IPS DF 4.7 (cell line): ENCODE data around the gene MEF2D.

ENCODE experiments used
- DNase-seq: peaks from one replicate; pipeline ENCODE4 v3.0.0-alpha.2; 2013; ENCODE audit warnings: low spot score; ENCODE audit errors: extremely low read depth

The MEF2D gene

DNA sequence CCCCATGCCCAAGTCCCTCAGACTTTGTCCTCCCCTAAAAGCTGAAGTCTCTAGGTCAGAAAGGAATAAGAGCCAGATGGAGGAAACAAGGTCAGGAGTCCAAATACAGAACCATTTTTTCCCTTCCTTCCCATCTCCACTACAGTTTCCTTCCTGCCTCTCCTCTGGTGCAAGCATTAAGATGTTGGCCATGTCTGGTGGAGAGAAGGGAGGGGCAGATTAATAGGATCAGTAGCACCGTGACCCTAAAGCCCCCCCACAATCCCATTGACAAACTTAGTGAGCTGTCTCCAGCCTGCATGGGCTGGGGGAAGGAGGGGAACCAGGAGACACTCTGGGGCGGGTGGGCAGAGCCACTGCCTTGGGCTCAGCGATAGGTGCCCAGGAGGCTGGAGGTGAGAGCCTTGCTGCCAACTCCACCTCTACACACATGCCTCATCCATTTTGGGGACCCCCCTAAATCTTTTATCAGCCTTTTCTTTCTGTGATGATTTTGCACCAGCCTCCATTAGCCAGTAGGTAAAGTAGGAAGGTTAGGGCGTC, 71.8 kb downstream of the MEF2D start:
- DNase-seq, result no peak

GRCh38 chr1:156427957-156428356, 72.6 kb downstream of the MEF2D start:
- DNase-seq, result no peak

- no peak for DNase-seq
Measured at GRCh38 chr1:156425943-156426342, 74.6 kb downstream of the MEF2D start.

GRCh38 chr1:156424806-156425432, 75.7 kb downstream of the MEF2D start:
- no peak for DNase-seq

DNA sequence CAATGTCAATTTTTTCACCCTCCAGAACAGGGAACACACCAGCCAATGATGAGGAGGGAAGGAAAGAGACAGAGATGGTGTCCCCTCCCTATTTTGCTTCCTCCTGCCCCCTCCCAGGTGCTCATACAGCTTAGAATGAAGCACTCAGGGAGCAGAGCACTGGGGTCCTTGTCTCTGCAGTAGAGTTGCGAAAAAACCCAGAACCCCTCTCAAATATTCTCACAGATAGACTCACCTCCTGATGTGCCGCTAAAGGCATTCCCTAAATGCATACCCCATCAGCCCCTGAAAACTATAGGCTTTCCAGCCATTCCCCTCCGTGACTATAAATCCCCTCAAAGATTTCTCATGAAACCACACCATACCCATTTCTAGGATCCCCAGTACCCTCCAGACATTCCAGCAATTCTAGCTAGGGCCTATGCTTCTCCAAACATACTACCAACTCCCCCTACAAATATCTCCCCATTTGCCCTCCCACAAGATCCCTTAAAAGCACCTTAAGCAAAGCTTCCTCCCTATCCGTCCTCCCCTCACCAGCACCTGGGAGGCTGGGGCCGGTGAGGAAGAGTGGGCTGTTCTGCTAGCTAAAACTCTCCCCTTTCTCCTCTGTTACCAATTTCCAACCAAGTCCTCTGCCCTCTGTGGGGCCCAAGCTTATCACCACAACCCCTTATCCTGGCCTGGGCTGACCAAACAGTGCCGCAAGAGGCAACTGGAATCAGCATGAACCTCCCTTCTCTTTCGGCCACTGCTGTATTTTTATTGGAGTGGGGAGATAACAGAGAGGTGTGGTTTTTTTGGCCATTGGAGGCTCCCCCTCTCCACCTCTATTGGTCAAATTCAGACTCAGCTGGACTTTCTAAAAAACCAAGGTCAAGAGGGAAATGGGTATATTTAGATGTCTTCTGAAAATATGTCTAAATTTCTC, 76.9 kb downstream of the MEF2D start:
- no peak for DNase-seq

DNA sequence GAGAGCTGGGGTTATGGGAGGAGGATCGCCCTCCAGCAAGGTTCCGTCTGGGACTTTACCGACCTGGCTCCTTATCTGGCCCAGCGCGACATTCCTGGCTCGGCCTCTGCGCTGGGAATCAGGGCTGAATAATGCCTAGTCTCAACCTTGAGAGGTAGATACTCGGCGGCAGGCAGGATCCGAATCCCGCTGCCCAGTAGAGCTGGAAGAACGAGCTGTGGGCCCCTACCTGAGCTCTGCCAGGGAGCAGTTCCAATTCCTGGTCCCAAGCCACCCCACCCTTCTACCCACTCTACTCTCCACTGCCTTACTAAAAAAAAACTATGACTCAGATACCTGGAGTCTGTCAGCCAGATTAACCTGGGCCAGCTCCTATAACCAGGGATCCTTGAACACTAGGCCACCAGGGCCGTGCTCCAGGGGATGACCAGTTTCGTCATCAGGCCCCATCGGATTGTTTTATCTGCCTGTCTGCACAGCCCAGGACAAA, 77.9 kb downstream of the MEF2D start:
- DNase-seq, result no peak

GRCh38 chr1:156421939-156422601, 78.5 kb downstream of the MEF2D start:
- DNase-seq, result no peak

- DNase-seq, result no peak
Measured at GRCh38 chr1:156421062-156421938, 79.3 kb downstream of the MEF2D start.

GRCh38 chr1:156420205-156421061, 80.1 kb downstream of the MEF2D start:
- DNase-seq, result no peak

DNA sequence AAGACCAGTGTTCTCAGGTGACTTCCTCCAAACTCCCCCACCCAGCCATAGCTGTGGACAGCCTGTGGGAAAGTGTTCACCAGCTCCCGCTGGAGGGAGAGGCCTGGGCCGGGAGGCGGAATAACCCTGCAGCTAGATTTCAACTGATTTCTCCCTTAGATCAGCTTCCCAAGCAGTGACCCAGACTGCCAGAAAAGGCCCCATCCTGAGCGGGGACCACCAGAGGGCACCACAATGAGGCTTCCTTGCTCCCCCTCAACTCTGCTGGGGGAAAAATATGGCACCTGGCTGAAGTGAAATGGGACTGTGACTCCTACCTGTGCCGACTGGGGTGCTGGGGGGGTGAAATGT, 80.7 kb downstream of the MEF2D start:
- no peak for DNase-seq

GRCh38 chr1:156418416-156419070, 82.0 kb downstream of the MEF2D start:
- DNase-seq, result no peak

DNA sequence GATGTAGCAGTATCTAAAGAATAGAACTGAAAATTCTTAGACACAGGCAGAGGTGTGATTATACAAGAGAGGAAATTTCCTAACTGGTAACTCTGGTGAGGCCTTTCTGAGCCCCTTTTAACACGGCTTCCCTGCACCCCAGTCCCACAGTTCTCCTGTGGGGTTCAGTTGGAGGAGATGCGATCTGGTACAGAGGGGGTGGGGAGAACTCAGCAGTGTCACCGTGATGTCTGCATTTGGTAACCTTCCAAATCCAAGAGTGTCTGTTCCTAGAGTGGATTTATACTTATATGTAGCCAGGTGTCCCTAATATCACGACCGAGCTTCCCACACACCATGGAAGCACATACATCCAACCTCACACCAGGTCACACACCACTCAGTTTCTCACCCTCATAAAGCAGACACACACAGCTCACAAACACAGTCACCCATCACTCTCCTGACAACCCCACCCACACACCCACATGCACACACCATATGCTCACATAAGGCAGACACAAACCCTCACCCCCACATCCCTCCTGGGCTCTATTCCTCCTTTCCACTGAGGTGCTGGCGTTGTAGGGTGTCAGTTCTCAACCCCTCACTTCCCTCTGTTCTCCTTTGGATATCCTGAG, 83.1 kb downstream of the MEF2D start:
- DNase-seq, result no peak

- no peak for DNase-seq
Measured at GRCh38 chr1:156416993-156417392, 83.6 kb downstream of the MEF2D start.

DNA sequence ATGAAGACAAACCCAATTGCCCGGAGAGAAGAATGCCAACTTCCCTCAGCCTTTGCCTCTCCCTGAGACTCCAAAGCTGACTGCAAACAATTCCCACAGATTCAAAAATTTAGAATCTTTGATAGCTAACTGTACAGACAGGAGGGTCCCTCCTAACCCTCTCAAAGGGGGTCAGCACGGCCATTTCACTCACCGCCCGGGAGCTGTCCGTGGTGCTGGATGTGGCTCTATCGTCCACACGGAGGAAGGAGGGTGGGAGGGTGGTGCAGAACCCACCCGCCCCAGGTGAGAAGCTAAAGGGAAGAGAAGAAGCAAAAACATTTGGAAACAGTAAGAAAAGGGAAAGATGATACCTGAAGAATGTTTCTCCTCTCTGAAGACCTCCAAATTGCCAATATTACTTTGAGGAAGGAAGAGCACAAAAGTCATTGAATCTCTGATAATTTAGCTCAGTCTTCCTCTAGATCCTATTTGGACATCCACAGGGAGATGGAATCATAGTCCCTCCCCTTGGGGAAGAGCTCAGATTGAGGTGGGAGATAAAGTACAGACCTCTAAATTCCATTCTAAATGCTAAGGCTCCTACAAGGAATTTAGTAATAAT, 86.0 kb downstream of the MEF2D start:
- no peak for DNase-seq
